Natural killer cell (primary cell): Measurements from ENCODE around the gene OTOS. TPM values are rescaled to one million over a fixed set of nuclear protein-coding genes. Genes with fewer than 3 reads are reported as not detected.

ENCODE experiments used
- ATAC-seq, 3 donors: fragments of 150-1000 bp in 2 of 3; fragments of 200-7000 bp in 1 of 3; cut with Tn5 transposase; 1 replicate in 1 of 3; 2 replicates in 2 of 3; pipeline ENCODE4 v1.10.0; 2021; ENCODE audit warnings: mild to moderate bottlenecking in 2 of 3, moderate library complexity in 2 of 3
- DNase-seq, 2 donors: peaks; one replicate each; pipeline versions ENCODE4 v3.0.0 to v3.0.0-alpha.2; 2013 to 2021; ENCODE audit warnings: mixed read lengths in 1 of 2
- H3K27ac ChIP-seq: one replicate; pipeline ENCODE4 v1.5.1; 2013; ENCODE audit warnings: mild to moderate bottlenecking, low read length
- H3K27me3 ChIP-seq: one replicate; pipeline ENCODE4 v1.6.1; 2013; ENCODE audit warnings: low read length; ENCODE audit not compliant: control insufficient read depth, insufficient read depth
- H3K36me3 ChIP-seq: one replicate; pipeline ENCODE4 v1.6.1; 2013; ENCODE audit warnings: low read length; ENCODE audit not compliant: control insufficient read depth, insufficient read depth
- H3K4me1 ChIP-seq: one replicate; pipeline ENCODE4 v1.6.1; 2013; ENCODE audit warnings: low read length; ENCODE audit not compliant: control insufficient read depth, insufficient read depth
- H3K4me3 ChIP-seq: one replicate; pipeline ENCODE4 v1.5.1; 2013; ENCODE audit warnings: low read length
- H3K9me3 ChIP-seq: one replicate; pipeline ENCODE4 v1.6.1; 2013; ENCODE audit warnings: low read length; ENCODE audit not compliant: control insufficient read depth, insufficient read depth
- H3K27ac Mint-ChIP-seq, 2 donors: one replicate each; pipeline ENCODE4 v1.8.0; 2022; ENCODE audit warnings: mild to moderate bottlenecking in 2 of 2, mixed read lengths in 2 of 2, moderate library complexity in 1 of 2
- H3K27me3 Mint-ChIP-seq, 2 donors: one replicate each; pipeline ENCODE4 v1.8.0; 2022; ENCODE audit warnings: low read depth in 2 of 2, mixed read lengths in 2 of 2
- H3K36me3 Mint-ChIP-seq: one replicate; pipeline ENCODE4 v1.8.0; 2022; ENCODE audit warnings: mixed read lengths
- H3K4me1 Mint-ChIP-seq, 2 donors: one replicate each; pipeline ENCODE4 v1.8.0; 2022; ENCODE audit warnings: mixed read lengths in 2 of 2
- H3K4me3 Mint-ChIP-seq: one replicate; pipeline ENCODE4 v1.8.0; 2022; ENCODE audit warnings: mild to moderate bottlenecking, moderate library complexity, mixed read lengths
- H3K9me3 Mint-ChIP-seq, 2 donors: one replicate each; pipeline ENCODE4 v1.8.0; 2022; ENCODE audit warnings: mixed read lengths in 2 of 2
- WGBS: methylation state at CpG from one replicate; pipeline ENCODE4 v1.1.7; 2013; ENCODE audit warnings: missing lambda C conversion rate; ENCODE audit not compliant: insufficient coverage; 5-methylcytosine and 5-hydroxymethylcytosine counted together
- intact Hi-C: fragments of 100-400 bp; cut with micrococcal nuclease; formaldehyde crosslinking; loops from one replicate; pipeline ENCODE4 v1.14.2; 2022
- total RNA-seq, 4 donors: library from RNA; stranded (reverse); fragments of 120-200 nt in 1 of 4; gene quantifications; one replicate each; pipeline versions ENCODE4 v1.2.3 to v1.2.4, GENCODE V29; 2013 to 2022
- TF ChIP-seq, protein P1 (sequence below): fragments of 200-600 bp; IDR thresholded peaks from one replicate; pipeline ENCODE4 v1.8.0; 2022; ENCODE audit warnings: antibody characterized with exemption

OTOS gene
- total RNA-seq, 3 donors from 2014 or later (not counting 1 experiment from before 2014, with no cell fraction given): not detected

GRCh38 chr2:240169486-240170353 is 29.3 kb upstream of the OTOS start:
- TF ChIP-seq, protein P1, sequence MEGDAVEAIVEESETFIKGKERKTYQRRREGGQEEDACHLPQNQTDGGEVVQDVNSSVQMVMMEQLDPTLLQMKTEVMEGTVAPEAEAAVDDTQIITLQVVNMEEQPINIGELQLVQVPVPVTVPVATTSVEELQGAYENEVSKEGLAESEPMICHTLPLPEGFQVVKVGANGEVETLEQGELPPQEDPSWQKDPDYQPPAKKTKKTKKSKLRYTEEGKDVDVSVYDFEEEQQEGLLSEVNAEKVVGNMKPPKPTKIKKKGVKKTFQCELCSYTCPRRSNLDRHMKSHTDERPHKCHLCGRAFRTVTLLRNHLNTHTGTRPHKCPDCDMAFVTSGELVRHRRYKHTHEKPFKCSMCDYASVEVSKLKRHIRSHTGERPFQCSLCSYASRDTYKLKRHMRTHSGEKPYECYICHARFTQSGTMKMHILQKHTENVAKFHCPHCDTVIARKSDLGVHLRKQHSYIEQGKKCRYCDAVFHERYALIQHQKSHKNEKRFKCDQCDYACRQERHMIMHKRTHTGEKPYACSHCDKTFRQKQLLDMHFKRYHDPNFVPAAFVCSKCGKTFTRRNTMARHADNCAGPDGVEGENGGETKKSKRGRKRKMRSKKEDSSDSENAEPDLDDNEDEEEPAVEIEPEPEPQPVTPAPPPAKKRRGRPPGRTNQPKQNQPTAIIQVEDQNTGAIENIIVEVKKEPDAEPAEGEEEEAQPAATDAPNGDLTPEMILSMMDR: no peak
- Histone ChIP-seq H3K4me3 (no peak overlapping the region), H3K9me3 (no peaks in the 10 kb centered on the region), H3K27ac (no peak overlapping the region), H3K4me1 (no peaks in the 10 kb centered on the region), H3K27me3 (no peaks in the 10 kb centered on the region), H3K36me3 (no peaks in the 10 kb centered on the region)
- intact Hi-C loops: no loop called here
- Mint-ChIP-seq H3K4me1 (no peaks in the 10 kb centered on the region), H3K4me3 (no peak overlapping the region), H3K36me3 (no peaks in the 10 kb centered on the region), H3K27ac (no peak overlapping the region), H3K9me3 (no peaks in the 10 kb centered on the region), H3K27me3 (peaks cover 8 to 10% of the 10 kb centered on the region in 2 donors)
- DNase-seq (no peak), ATAC-seq (no peak)
- WGBS: 83% methylated on average over 15 of the region's 15 CpGs

DNA sequence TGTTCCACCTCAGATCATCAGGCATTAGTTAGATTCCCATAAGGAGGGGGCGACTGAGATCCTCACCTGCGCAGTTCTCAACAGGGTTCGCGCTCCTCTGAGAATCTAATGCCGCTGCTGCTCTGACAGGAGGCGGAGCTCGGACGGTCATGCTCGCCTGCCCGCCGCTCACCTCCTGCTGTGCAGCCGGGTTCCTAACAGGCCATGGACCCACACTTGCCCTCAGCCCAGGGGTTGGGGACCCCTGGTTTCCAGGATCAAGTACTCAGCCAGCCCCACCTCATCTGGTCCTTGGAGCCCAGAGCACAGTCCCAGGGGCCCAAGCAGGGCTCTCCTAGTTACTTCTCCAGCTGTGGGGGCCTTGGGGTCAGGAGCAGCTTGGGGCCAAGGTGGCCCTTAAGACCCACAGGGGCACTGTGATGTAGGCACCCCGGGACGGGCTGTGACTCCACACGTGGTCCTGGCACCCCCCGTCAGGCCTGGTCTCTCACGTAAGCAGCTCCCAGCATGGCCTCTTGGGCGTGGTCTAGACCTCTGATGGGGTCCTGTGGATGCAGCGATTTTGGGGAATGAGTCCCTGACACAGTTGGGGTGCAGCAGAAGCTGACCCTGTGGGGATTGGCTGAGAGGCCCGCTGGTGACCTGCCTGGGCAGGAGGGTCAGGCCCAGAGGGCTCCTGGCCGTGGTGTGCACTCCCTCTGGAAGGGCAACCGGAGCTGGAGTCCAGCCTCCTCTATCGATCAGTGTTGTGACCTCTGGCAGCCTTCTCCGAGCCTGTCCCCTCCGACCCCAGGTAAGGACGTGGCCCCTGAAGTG is 28.3 kb upstream of the OTOS start:
- ATAC-seq (no peak), DNase-seq (no peak)
- Mint-ChIP-seq H3K27me3 (peaks cover 4 to 8% of the 10 kb centered on the region in 2 donors), H3K9me3 (no peaks in the 10 kb centered on the region), H3K4me3 (no peak overlapping the region), H3K4me1 (no peaks in the 10 kb centered on the region), H3K27ac (no peak overlapping the region), H3K36me3 (no peaks in the 10 kb centered on the region)
- H3K27ac ChIP-seq: no peak overlapping the region
- no peaks in the 10 kb centered on the region for H3K9me3 ChIP-seq
- H3K27me3 ChIP-seq: no peaks in the 10 kb centered on the region
- WGBS: 83% methylated on average over 26 of the region's 26 CpGs
- no peaks in the 10 kb centered on the region for H3K4me1 ChIP-seq
- TF ChIP-seq, protein P1: no peak
- H3K4me3 ChIP-seq: no peak overlapping the region
- H3K36me3 ChIP-seq: no peaks in the 10 kb centered on the region
- intact Hi-C loops: no loop called here

DNA sequence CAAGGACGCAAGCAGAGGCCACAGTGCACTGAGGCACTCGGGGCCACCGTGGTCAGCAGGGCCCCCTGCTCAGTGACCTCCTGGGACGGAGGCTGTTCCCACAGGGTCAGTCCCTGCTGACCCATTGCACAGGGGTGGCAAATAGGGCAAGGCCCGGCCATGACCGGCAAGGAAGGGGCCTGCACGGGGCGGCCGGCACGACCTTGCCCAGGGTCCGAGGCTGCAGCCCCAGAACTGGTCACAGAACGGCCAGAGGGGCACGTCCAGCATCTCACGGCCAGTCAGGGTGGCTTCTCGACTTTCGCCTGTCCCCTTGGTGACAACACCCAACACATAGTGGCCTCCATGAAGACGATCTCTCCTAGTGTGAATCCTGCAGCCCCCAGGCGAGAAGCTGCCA is 27.6 kb upstream of the OTOS start:
- no peak overlapping the region for H3K27ac Mint-ChIP-seq

More for the DNA sequence above, 27.6 kb upstream of the OTOS start:
- TF ChIP-seq, protein P1: no peak
- intact Hi-C loops: no loop called here
- no peak overlapping the region for H3K27ac ChIP-seq
- no peak overlapping the region for H3K4me3 ChIP-seq
- no peaks in the 10 kb centered on the region for H3K9me3 ChIP-seq
- no peaks in the 10 kb centered on the region for H3K27me3 ChIP-seq
- Mint-ChIP-seq H3K9me3 (no peaks in the 10 kb centered on the region), H3K4me3 (no peak overlapping the region), H3K4me1 (no peaks in the 10 kb centered on the region), H3K27me3 (peaks cover 4 to 8% of the 10 kb centered on the region in 2 donors), H3K36me3 (no peaks in the 10 kb centered on the region)
- DNase-seq (no peak), ATAC-seq (no peak)
- H3K4me1 ChIP-seq: no peaks in the 10 kb centered on the region
- no peaks in the 10 kb centered on the region for H3K36me3 ChIP-seq
- 83% methylated on average over 18 of the region's 18 CpGs for WGBS
